SK-N-MC (cell line): ENCODE measurements around the gene KIAA1328.

ENCODE experiments used
- DNase-seq: peaks from one replicate; pipeline ENCODE4 v3.0.0-alpha.2; 2011; ENCODE audit warnings: low read depth, low spot score
- H3K27ac ChIP-seq: fragments of 200-600 bp; sonication (generic); 2 replicates; pipeline ENCODE4 v1.5.1; 2016; ENCODE audit warnings: mixed run types
- H3K36me3 ChIP-seq: fragments of 200-600 bp; sonication (generic); 2 replicates; pipeline ENCODE4 v1.6.1; 2017; ENCODE audit warnings: antibody characterized with exemption, low read length, mixed read lengths; ENCODE audit not compliant: insufficient read depth
- H3K4me3 ChIP-seq: fragments of 200-600 bp; sonication (generic); 2 replicates; pipeline ENCODE4 v1.5.1; 2016
- H3K9ac ChIP-seq: fragments of 200-600 bp; sonication (generic); 2 replicates; pipeline ENCODE4 v1.8.0; 2017; ENCODE audit warnings: mixed run types, mixed read lengths; ENCODE audit not compliant: insufficient read length
- H3K9me3 ChIP-seq: fragments of 200-600 bp; sonication (generic); 2 replicates; pipeline ENCODE4 v1.6.1; 2017; ENCODE audit warnings: low read depth, mild to moderate bottlenecking, antibody characterized with exemption, low read length, moderate library complexity, mixed read lengths
- EZH2 ChIP-seq: fragments of 200-600 bp; sonication (generic); IDR thresholded peaks from one replicate; pipeline ENCODE4 v1.6.1; 2017; ENCODE audit warnings: antibody characterized with exemption
- FOXP2 ChIP-seq: optimal IDR thresholded peaks from 2 replicates; pipeline ENCODE3; 2011; ENCODE audit warnings: mild to moderate bottlenecking, moderate library complexity; ENCODE audit not compliant: insufficient read depth; ENCODE audit errors: extremely low read length, control extremely low read depth
- POLR2AphosphoS5 ChIP-seq: IDR thresholded peaks from 2 replicates; pipeline ENCODE4 v1.6.1; 2012; ENCODE audit warnings: mild to moderate bottlenecking, low read depth, low read length, borderline replicate concordance

KIAA1328 gene

DNA sequence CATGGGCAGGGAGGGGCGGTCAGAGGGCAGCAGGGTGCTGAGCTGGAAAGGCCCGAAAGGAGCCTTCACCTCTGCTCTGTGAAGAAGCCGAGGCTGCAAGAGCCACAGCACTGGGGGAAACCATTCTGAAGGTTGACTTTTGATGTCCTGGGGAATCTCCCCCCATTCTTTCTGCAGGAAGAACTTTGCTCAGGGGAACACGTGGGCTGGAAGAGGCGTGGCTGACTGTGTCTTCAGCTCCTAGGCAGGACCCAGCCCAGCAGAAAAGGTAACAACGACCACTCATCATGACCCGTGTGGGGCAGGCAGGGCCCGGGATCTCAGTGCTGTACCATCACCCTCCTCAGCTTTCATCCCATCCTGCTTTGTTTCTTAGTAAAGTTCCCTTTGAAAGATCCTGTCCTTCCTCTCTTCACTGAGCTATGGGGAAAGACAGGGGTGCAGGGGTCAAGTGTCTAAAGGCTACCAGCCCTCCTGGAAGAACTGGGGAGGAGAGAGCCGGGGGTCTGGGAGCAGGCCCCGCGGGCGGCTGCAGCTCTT is 424.0 kb downstream of the KIAA1328 start:
- H3K36me3 ChIP-seq = no peaks in the 10 kb centered on the region
- no peak overlapping the region for H3K9ac ChIP-seq
- DNase-seq = no peak
- H3K9me3 ChIP-seq = no peaks in the 10 kb centered on the region
- TF ChIP-seq EZH2 (no peak), FOXP2 (no peak), POLR2AphosphoS5 (no peak)
- no peak overlapping the region for H3K4me3 ChIP-seq
- no peak overlapping the region for H3K27ac ChIP-seq

DNA sequence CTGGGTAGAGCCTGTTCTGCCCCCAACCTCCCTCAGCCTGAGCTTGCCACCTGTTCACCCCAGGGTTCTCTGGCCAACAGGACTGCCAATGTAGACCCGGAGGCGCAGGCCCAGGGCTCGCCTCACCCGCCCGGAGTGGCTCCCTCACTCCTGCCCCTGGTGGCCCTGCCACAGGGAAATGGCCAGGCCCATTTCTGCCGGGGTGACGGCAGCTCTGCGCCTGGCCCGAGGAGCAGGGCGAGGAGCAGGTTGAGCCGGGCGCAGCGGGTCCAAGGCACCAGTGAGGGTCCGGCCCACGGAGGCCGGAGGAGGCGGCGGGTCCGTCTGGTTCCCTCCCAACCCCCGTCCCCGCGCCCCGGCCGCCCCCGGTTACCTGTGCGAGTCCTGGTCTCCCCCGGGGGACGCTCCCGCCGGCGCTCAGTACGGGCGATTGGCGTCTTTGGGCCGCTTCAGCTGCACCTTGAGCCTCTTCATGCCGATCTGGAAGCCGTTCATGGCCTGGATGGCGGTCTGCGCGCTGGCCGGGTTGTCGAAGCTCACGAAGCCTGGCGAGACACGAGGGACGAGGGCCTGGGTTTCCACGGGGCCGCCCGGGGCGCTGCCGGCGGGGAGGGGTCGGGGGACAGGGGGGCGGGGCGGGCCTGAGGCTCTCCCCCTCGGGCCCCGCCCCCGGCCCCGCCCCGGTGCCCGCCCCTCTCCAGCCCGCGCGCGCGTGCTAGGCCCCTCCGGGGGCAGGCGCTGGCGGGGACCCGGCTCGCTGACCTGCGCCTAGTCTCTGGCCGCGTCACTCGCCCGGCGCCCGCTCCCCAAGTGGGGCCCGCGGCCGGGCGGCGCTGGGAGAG is 424.7 kb downstream of the KIAA1328 start:
- H3K4me3 ChIP-seq = peak overlapping the region; percentile 56; the same call in 1 of the 2 replicates
- H3K27ac ChIP-seq = no peak overlapping the region
- no peak overlapping the region for H3K9ac ChIP-seq
- no peak for DNase-seq
- H3K36me3 ChIP-seq = no peaks in the 10 kb centered on the region
- H3K9me3 ChIP-seq = no peaks in the 10 kb centered on the region
- no peak for TF ChIP-seq FOXP2
- no peak for TF ChIP-seq EZH2
- no peak for TF ChIP-seq POLR2AphosphoS5

GRCh38 chr18:37254236-37254754 is 425.4 kb downstream of the KIAA1328 start:
- no peak for DNase-seq
- H3K27ac ChIP-seq = no peak overlapping the region

DNA sequence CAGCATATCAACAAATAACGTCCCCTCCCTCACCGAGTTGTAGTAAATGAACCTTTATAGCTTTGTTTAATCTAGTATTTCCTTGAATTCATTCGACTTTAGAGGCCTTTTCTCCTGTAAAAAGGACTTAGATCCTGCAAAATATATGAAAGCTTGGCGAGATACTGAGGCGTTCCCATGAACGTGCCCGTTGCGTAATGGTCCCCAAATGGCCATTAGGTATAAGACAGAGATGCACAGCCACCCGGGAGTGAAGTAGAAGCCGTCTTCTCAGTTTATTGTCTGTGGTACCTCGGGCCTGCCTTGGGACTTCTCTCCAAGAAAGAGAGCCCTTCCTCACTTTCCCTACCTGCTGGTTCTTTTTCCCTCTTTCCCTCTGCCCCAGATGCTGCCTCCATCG is 426.0 kb downstream of the KIAA1328 start:
- Histone ChIP-seq H3K9ac (no peak overlapping the region), H3K27ac (no peak overlapping the region), H3K36me3 (no peaks in the 10 kb centered on the region), H3K9me3 (no peaks in the 10 kb centered on the region), H3K4me3 (no peak overlapping the region)
- DNase-seq = no peak
- TF ChIP-seq FOXP2 = no peak
- TF ChIP-seq POLR2AphosphoS5 = no peak

More at GRCh38 chr18:37254236-37254754, 425.4 kb downstream of the KIAA1328 start:
- Histone ChIP-seq H3K4me3 (peak overlapping the region; percentile 53), H3K36me3 (no peaks in the 10 kb centered on the region), H3K9me3 (no peaks in the 10 kb centered on the region), H3K9ac (no peak overlapping the region)
- TF ChIP-seq EZH2 = no peak
- TF ChIP-seq FOXP2 = no peak
- TF ChIP-seq POLR2AphosphoS5 = no peak

- TF ChIP-seq FOXP2 (no peak), POLR2AphosphoS5 (no peak), EZH2 (no peak)
- Histone ChIP-seq H3K9me3 (no peaks in the 10 kb centered on the region), H3K36me3 (no peaks in the 10 kb centered on the region), H3K9ac (no peak overlapping the region), H3K27ac (no peak overlapping the region), H3K4me3 (no peak overlapping the region)
- no peak for DNase-seq
Measured at GRCh38 chr18:37258131-37258530, 429.2 kb downstream of the KIAA1328 start.

DNA sequence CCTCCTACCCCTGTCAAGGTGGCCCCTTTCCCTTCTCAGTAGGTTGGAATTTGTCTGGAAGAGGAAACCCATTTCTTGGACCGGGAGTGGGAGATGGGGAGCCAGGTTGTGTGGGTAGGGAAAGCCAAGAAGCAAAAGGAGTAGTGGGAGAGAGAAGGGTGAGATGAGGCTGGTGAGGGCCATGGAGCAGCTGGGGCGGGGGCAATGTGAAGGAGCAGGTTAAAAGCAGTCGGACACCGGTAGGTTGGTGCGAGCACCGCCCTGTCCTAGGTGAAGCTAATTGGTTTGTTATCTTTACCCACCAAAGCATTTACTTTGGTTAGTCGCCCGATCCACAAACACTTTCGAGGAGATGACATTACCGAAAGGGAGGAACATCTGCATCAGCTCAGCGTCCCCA is 429.9 kb downstream of the KIAA1328 start:
- no peaks in the 10 kb centered on the region for H3K9me3 ChIP-seq
- no peak for DNase-seq
- H3K9ac ChIP-seq = no peak overlapping the region
- TF ChIP-seq POLR2AphosphoS5 = no peak
- TF ChIP-seq FOXP2 = no peak
- no peak for TF ChIP-seq EZH2
- H3K36me3 ChIP-seq = no peaks in the 10 kb centered on the region
- no peak overlapping the region for H3K27ac ChIP-seq
- H3K4me3 ChIP-seq = no peak overlapping the region

GRCh38 chr18:37259711-37260110 is 430.8 kb downstream of the KIAA1328 start:
- H3K9me3 ChIP-seq = no peaks in the 10 kb centered on the region
- H3K4me3 ChIP-seq = no peak overlapping the region
- no peak for DNase-seq
- H3K9ac ChIP-seq = no peak overlapping the region
- TF ChIP-seq FOXP2 (no peak), POLR2AphosphoS5 (no peak), EZH2 (no peak)
- H3K27ac ChIP-seq = no peak overlapping the region
- H3K36me3 ChIP-seq = no peaks in the 10 kb centered on the region

- Histone ChIP-seq H3K36me3 (no peaks in the 10 kb centered on the region), H3K4me3 (no peak overlapping the region), H3K27ac (no peak overlapping the region), H3K9ac (no peak overlapping the region), H3K9me3 (no peaks in the 10 kb centered on the region)
- TF ChIP-seq EZH2 (no peak), POLR2AphosphoS5 (no peak), FOXP2 (no peak)
- no peak for DNase-seq
Measured at GRCh38 chr18:37260367-37261093, 431.6 kb downstream of the KIAA1328 start.
